A549 (cell line): ENCODE results near the gene MMP25. TPM values are rescaled to one million over a fixed set of nuclear protein-coding genes. Genes with fewer than 3 reads are reported as not detected.

Experiments
- ATAC-seq, 2 experiments: fragments of 200-7000 bp in 1 of 2; fragments of >200 bp in 1 of 2; cut with Nextera tagmentation in 1 of 2; cut with Tn5 transposase in 1 of 2; 3 replicates each; pipeline versions ENCODE4 v1.8.0 to v1.9.1; 2018 to 2020; ENCODE audit warnings: mild to moderate bottlenecking in 1 of 2, moderate library complexity in 1 of 2
- CTCF ChIA-PET: fragments of 300-600 bp; sonication (Branson Sonifier 250); formaldehyde crosslinking; extraction: SDS; loops from one replicate; lab custom pipeline; 2021; ENCODE audit warnings: antibody characterized with exemption, inconsistent platforms; lab: Yijun Ruan, JAX
- POLR2A ChIA-PET: fragments of 350-600 bp; formaldehyde crosslinking; extraction: SDS; loops from one replicate; lab custom pipeline; 2021; ENCODE audit warnings: antibody characterized with exemption, inconsistent platforms; lab: Yijun Ruan, JAX
- DNase-seq, 2 experiments: peaks; one replicate each; pipeline versions ENCODE4 v3.0.0 to v3.0.0-alpha.2; 2011 to 2016; ENCODE audit warnings: low read depth in 1 of 2, low spot score in 1 of 2
- FAIRE-seq: peaks from 2 replicates; lab custom pipeline; 2011; peaks lifted over from hg19 to GRCh38; lab: Jason Lieb, UNC
- H3K27ac ChIP-seq, 2 experiments: fragments of >200 bp; sonication (Bioruptor Twin); formaldehyde crosslinking; 3 replicates each; pipeline ENCODE4 v1.5.1; 2016 to 2017
- H3K4me1 ChIP-seq: fragments of >200 bp; sonication (Bioruptor Twin); formaldehyde crosslinking; 3 replicates; pipeline ENCODE4 v1.6.1; 2016
- H3K4me2 ChIP-seq: fragments of >200 bp; sonication (Bioruptor Twin); formaldehyde crosslinking; 3 replicates; pipeline ENCODE4 v1.6.1; 2016
- H3K4me3 ChIP-seq: fragments of >200 bp; sonication (Bioruptor Twin); formaldehyde crosslinking; 3 replicates; pipeline ENCODE4 v1.5.1; 2016
- H3K9me3 ChIP-seq: fragments of >200 bp; sonication (Bioruptor Twin); formaldehyde crosslinking; 3 replicates; pipeline ENCODE4 v1.6.1; 2016
- ATOH8 ChIP-seq: fragments of 250-450 bp; sonication (Bioruptor Pico); IDR thresholded peaks from 2 replicates; pipeline ENCODE4 v1.5.0; 2020; ENCODE audit warnings: low read depth, mild to moderate bottlenecking, moderate library complexity
- CHD2 ChIP-seq: fragments of 150-350 bp; IDR thresholded peaks from 2 replicates; pipeline ENCODE4 v1.6.1; 2014; ENCODE audit warnings: low read length; ENCODE audit not compliant: partially characterized antibody
- ESRRA ChIP-seq: fragments of 150-350 bp; IDR thresholded peaks from 2 replicates; pipeline ENCODE4 v1.6.1; 2014; ENCODE audit warnings: mild to moderate bottlenecking, low read length, borderline replicate concordance
- FOSL2 ChIP-seq, 2 experiments: fragments of 450-650 bp in 1 of 2; fragments of >200 bp in 1 of 2; sonication (Bioruptor Twin) in 1 of 2; formaldehyde crosslinking; IDR thresholded peaks; 2 replicates each; pipeline versions ENCODE4 v1.5.0 to v1.6.1; 2016 to 2020; ENCODE audit warnings: mild to moderate bottlenecking in 1 of 2, moderate library complexity in 1 of 2
- FOXS1 ChIP-seq: fragments of 250-450 bp; sonication (Bioruptor Pico); IDR thresholded peaks from 2 replicates; pipeline ENCODE4 v1.5.0; 2020; ENCODE audit warnings: mild to moderate bottlenecking, moderate library complexity
- GATA3 ChIP-seq: IDR thresholded peaks from 2 replicates; pipeline ENCODE4 v1.6.1; 2012; ENCODE audit warnings: borderline replicate concordance
- HMGXB4 ChIP-seq: fragments of 250-450 bp; sonication (Bioruptor Pico); IDR thresholded peaks from 2 replicates; pipeline ENCODE4 v1.5.0; 2021; ENCODE audit warnings: mild to moderate bottlenecking, moderate library complexity, borderline replicate concordance
- HOXB5 ChIP-seq: fragments of 250-450 bp; sonication (Bioruptor Pico); IDR thresholded peaks from 2 replicates; pipeline ENCODE4 v1.5.0; 2020; ENCODE audit warnings: mild to moderate bottlenecking, moderate library complexity
- JUN ChIP-seq, 2 experiments: fragments of >200 bp; sonication (Bioruptor Twin); formaldehyde crosslinking; IDR thresholded peaks; 2 replicates in 1 of 2; 3 replicates in 1 of 2; pipeline ENCODE4 v1.6.1; 2016 to 2017
- KDM1A ChIP-seq: fragments of 200-600 bp; sonication (generic); IDR thresholded peaks from 2 replicates; pipeline ENCODE4 v1.6.1; 2016; ENCODE audit warnings: low read depth, mild to moderate bottlenecking
- NPAS2 ChIP-seq: fragments of 250-450 bp; sonication (Bioruptor Pico); IDR thresholded peaks from 2 replicates; pipeline ENCODE4 v1.8.0; 2022; ENCODE audit warnings: mild to moderate bottlenecking, moderate library complexity, borderline replicate concordance
- RCOR1 ChIP-seq: fragments of 150-350 bp; IDR thresholded peaks from 2 replicates; pipeline ENCODE4 v1.6.1; 2014; ENCODE audit warnings: antibody characterized with exemption, low read length, low read depth
- SREBF2 ChIP-seq: fragments of 450-650 bp; IDR thresholded peaks from 2 replicates; pipeline ENCODE4 v1.6.1; 2014; ENCODE audit warnings: mild to moderate bottlenecking, moderate library complexity
- TP53 ChIP-seq: fragments of 250-450 bp; sonication (Bioruptor Pico); IDR thresholded peaks from 2 replicates; pipeline ENCODE4 v1.5.0; 2021; ENCODE audit warnings: mild to moderate bottlenecking, moderate library complexity
- USF2 ChIP-seq: fragments of 450-650 bp; IDR thresholded peaks from 2 replicates; pipeline ENCODE4 v1.6.1; 2014; ENCODE audit warnings: antibody characterized with exemption
- WGBS: methylation state at CpG from one replicate; pipeline ENCODE4 v1.1.6; 2017; ENCODE audit errors: missing lambda C conversion rate; 5-methylcytosine and 5-hydroxymethylcytosine counted together
- polyA plus RNA-seq, 4 experiments: library from polyadenylated mRNA; depleted of rRNA in 3 of 4; stranded (reverse); fragments of >200 nt; fragmentation: RNase III in 1 of 4; extraction: RNeasy Plus Mini Kit Qiagen cat#74134 plus additional on column Dnase treatment in 1 of 4; gene quantifications; 2 replicates in 3 of 4; 3 replicates in 1 of 4; pipeline ENCODE4 v1.2.3, GENCODE V29; 2011 to 2017
- TF ChIP-seq, protein P1 (sequence below): IDR thresholded peaks from 2 replicates; pipeline ENCODE4 v1.6.1; 2012
- TF ChIP-seq, protein P2 (sequence below): fragments of 150-350 bp; IDR thresholded peaks from 2 replicates; pipeline ENCODE4 v1.6.1; 2014; ENCODE audit warnings: low read depth, mild to moderate bottlenecking, low read length
- TF ChIP-seq, protein P3 (sequence below): fragments of >200 bp; sonication (Bioruptor Twin); formaldehyde crosslinking; IDR thresholded peaks from 3 replicates; pipeline ENCODE4 v1.5.1; 2016

MMP25 gene
- polyA plus RNA-seq, 2 of the 4 experiments (the other 2 are of a cell fraction) = 0.04 to 0.31 TPM

GRCh38 chr16:3065069-3065741 is 18.8 kb downstream of the MMP25 start, which contains the start of gene IL32:
TSS of gene IL32 (plus strand) at chr16:3065640. CDS start at chr16:3065812, 172 bp downstream.
- Histone ChIP-seq H3K9me3 (no peaks in the 10 kb centered on the region), H3K4me1 (peaks cover 17% of the 10 kb centered on the region), H3K4me2 (peak within 1 kb of the TSS; percentile 54), H3K4me3 (peak within 1 kb of the TSS; percentile 17; the same call in 1 of the 3 replicates), H3K27ac (peak within 1 kb of the TSS; percentile 57 to 69)
- TF ChIP-seq CHD2 (no peak), ESRRA (peak; percentile 26; the same call in 1 of the 2 replicates)
- TF ChIP-seq, protein P1, sequence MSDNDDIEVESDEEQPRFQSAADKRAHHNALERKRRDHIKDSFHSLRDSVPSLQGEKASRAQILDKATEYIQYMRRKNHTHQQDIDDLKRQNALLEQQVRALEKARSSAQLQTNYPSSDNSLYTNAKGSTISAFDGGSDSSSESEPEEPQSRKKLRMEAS = peak; percentile 19; the same call in 1 of the 2 replicates
- ATAC-seq = peak; percentile 49 to 75; a peak in 5 of 6 replicates
- no peak for FAIRE-seq
- ChIA-PET POLR2A (no interaction called here), CTCF (interaction anchor here (0.9 to 12.4 kb wide), 9 partner anchors 13 to 109 kb away, joined by 3 to 186 read pairs (median 4); partner anchors contain the start of genes ZNF213 and ZSCAN10)
- WGBS = 40% methylated on average over 13 of the region's 13 CpGs
- peak; percentile 66 to 71 for DNase-seq

DNA sequence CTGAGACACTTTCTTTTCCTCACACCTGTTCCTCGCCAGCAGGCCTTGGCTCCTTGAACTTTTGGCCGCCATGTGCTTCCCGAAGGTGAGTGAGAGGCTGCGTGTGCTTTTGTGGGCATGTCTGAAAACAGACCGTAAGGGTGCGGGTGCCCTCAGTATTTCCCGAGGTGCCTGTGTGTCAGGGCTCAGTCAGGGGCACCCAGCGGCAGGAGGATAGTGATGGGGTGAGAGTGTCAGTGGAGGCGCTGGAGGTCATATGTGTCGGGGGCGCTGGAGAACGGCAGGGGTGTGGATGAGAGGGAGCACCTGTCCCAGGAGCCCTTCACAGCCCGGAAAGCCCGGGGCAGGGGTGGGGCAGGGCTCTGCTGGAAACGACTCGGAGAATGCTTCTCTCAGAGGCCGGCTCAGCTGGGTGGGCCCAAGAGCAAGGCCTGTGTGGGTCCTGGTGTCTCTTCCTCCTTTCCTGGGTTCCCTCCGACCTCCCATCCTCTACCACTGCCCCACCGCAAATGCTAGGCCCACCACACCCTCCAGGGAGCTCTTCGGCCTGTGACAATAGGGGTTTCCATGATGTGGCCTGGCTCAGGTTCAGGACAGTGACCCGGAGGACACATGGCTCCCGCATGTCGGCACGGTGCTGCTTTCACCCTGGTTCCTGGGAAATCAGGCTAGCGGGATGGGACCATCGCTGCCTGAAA is 19.5 kb downstream of the MMP25 start:
- WGBS = 89% methylated on average over 25 of the region's 26 CpGs
- H3K4me1 ChIP-seq = peaks cover 17% of the 10 kb centered on the region
- H3K27ac ChIP-seq = peak overlapping the region; percentile 57 to 69

DNA sequence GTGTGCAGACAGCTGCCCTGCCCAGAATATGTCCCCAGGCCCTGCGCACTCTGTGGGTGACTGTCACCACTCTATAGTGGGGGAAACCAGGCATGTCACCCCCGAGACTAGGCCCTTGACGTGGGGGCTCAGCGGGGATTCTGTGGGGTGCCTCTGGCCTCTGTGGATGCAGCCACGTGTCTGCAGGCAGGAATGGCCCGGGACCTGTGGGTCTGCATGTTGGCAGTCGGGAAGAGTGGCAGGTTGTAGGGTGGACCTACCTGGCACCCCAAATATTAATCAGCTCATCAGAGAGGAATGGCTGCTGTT is 20.0 kb downstream of the MMP25 start:
- 88% methylated on average over 3 of the region's 7 CpGs for WGBS
- no peak overlapping the region for H3K4me2 ChIP-seq
- peak overlapping the region in 1 of 2 experiments; percentile 69; a peak in 2 of 6 replicates for H3K27ac ChIP-seq
- peaks cover 17% of the 10 kb centered on the region for H3K4me1 ChIP-seq
- ATAC-seq (no peak), FAIRE-seq (no peak), DNase-seq (no peak)
- POLR2A ChIA-PET = no interaction called here
- no peaks in the 10 kb centered on the region for H3K9me3 ChIP-seq
- H3K4me3 ChIP-seq = no peak overlapping the region
- CTCF ChIA-PET = interaction anchor here (1.3 to 12.4 kb wide), 5 partner anchors 23 to 63 kb away, joined by 4 to 186 read pairs (median 6); partner anchors contain the start of genes ZNF213 and ZSCAN10
- TF ChIP-seq FOSL2 (IDR thresholded peaks at IDR 0.05) = no peak
- no peak for TF ChIP-seq FOSL2 (CRISPR knock-in tag; IDR thresholded peaks at IDR 0.05)
- TF ChIP-seq RCOR1 = no peak
- no peak for TF ChIP-seq HMGXB4 (CRISPR knock-in tag)
- TF ChIP-seq HOXB5 (CRISPR knock-in tag) = no peak
- no peak for TF ChIP-seq NPAS2
- TF ChIP-seq, protein P2, sequence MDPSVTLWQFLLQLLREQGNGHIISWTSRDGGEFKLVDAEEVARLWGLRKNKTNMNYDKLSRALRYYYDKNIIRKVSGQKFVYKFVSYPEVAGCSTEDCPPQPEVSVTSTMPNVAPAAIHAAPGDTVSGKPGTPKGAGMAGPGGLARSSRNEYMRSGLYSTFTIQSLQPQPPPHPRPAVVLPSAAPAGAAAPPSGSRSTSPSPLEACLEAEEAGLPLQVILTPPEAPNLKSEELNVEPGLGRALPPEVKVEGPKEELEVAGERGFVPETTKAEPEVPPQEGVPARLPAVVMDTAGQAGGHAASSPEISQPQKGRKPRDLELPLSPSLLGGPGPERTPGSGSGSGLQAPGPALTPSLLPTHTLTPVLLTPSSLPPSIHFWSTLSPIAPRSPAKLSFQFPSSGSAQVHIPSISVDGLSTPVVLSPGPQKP = no peak
- TF ChIP-seq, protein P3, sequence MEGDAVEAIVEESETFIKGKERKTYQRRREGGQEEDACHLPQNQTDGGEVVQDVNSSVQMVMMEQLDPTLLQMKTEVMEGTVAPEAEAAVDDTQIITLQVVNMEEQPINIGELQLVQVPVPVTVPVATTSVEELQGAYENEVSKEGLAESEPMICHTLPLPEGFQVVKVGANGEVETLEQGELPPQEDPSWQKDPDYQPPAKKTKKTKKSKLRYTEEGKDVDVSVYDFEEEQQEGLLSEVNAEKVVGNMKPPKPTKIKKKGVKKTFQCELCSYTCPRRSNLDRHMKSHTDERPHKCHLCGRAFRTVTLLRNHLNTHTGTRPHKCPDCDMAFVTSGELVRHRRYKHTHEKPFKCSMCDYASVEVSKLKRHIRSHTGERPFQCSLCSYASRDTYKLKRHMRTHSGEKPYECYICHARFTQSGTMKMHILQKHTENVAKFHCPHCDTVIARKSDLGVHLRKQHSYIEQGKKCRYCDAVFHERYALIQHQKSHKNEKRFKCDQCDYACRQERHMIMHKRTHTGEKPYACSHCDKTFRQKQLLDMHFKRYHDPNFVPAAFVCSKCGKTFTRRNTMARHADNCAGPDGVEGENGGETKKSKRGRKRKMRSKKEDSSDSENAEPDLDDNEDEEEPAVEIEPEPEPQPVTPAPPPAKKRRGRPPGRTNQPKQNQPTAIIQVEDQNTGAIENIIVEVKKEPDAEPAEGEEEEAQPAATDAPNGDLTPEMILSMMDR = no peak
- no peak for TF ChIP-seq ESRRA

More for the DNA sequence above, 19.5 kb downstream of the MMP25 start:
- POLR2A ChIA-PET = no interaction called here
- DNase-seq (no peak), FAIRE-seq (no peak), ATAC-seq (no peak)
- Histone ChIP-seq H3K4me2 (peak overlapping the region; percentile 54), H3K4me3 (peak overlapping the region; percentile 17; the same call in 1 of the 3 replicates), H3K9me3 (no peaks in the 10 kb centered on the region)
- CTCF ChIA-PET = interaction anchor here (0.9 to 12.4 kb wide), 9 partner anchors 14 to 108 kb away, joined by 3 to 186 read pairs (median 4); partner anchors contain the start of genes ZNF213 and ZSCAN10
- TF ChIP-seq ATOH8 (no peak), KDM1A (no peak), USF2 (no peak), HMGXB4 (CRISPR knock-in tag) (no peak), TP53 (CRISPR knock-in tag) (no peak), GATA3 (no peak), SREBF2 (no peak), FOXS1 (CRISPR knock-in tag) (no peak), NPAS2 (no peak), JUN (IDR thresholded peaks at IDR 0.05) (no peak)
